ENCODE results near the gene LGALS4.
A peak's percentile ranks its signal among the peaks of the same experiment; 100 is the strongest.

LGALS4 gene

DNA sequence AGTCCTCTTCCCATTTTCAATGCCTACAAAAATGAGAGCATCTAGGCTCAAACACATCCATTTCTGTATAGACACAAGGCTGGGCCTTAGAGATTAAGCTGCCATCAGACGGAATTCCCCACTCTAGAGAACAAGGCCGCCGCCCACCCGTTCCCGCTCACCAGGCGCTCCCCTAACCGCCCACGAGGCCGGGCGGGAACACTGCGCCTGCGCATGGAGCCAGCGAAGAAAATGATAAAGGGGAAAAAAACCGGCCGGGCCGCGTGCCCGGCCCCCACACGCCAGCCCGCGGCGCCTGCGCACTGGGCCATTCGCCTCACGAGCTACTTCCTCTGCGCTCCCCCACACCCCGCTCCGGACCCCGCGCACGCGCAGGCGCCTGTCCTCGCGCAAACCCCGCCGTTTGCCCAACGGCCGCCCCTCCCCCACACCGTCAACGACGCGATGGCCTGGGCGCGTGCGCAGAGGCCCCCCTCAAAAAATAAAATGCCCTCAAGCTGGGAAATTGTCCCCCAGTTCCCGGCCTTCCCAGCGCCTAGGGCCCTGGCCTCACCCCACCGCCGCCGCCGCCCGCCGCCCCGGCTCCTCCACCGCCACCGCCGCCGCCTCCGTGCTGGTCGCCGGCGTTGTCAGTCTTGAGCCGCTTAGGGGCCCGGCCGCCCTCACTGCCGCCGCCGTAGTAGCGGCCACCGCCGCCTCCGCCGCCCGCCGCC is 36.6 kb upstream of the LGALS4 start:
- DNase-seq (ENCODE audit: low spot score): peak; percentile 98
- ChIA-PET POLR2A (ENCODE audit: low non-redundant PET) (interaction anchor here (0.5 to 1.3 kb wide), 4 partner anchors 9 to 81 kb away, joined by 3 to 5 read pairs (median 3); partner anchors contain the start of genes MRPS12 and SARS2), CTCF (interaction anchor here (0.8 kb wide), 1 partner anchor 10 kb away, joined by 6 read pairs; no protein-coding TSS in a partner anchor)
- TF ChIP-seq, protein P1, sequence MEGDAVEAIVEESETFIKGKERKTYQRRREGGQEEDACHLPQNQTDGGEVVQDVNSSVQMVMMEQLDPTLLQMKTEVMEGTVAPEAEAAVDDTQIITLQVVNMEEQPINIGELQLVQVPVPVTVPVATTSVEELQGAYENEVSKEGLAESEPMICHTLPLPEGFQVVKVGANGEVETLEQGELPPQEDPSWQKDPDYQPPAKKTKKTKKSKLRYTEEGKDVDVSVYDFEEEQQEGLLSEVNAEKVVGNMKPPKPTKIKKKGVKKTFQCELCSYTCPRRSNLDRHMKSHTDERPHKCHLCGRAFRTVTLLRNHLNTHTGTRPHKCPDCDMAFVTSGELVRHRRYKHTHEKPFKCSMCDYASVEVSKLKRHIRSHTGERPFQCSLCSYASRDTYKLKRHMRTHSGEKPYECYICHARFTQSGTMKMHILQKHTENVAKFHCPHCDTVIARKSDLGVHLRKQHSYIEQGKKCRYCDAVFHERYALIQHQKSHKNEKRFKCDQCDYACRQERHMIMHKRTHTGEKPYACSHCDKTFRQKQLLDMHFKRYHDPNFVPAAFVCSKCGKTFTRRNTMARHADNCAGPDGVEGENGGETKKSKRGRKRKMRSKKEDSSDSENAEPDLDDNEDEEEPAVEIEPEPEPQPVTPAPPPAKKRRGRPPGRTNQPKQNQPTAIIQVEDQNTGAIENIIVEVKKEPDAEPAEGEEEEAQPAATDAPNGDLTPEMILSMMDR (conservative IDR thresholded peaks at IDR 0.05; ENCODE audit: low read depth): no peak
- H3K27ac ChIP-seq: peak overlapping the region; percentile 99

DNA sequence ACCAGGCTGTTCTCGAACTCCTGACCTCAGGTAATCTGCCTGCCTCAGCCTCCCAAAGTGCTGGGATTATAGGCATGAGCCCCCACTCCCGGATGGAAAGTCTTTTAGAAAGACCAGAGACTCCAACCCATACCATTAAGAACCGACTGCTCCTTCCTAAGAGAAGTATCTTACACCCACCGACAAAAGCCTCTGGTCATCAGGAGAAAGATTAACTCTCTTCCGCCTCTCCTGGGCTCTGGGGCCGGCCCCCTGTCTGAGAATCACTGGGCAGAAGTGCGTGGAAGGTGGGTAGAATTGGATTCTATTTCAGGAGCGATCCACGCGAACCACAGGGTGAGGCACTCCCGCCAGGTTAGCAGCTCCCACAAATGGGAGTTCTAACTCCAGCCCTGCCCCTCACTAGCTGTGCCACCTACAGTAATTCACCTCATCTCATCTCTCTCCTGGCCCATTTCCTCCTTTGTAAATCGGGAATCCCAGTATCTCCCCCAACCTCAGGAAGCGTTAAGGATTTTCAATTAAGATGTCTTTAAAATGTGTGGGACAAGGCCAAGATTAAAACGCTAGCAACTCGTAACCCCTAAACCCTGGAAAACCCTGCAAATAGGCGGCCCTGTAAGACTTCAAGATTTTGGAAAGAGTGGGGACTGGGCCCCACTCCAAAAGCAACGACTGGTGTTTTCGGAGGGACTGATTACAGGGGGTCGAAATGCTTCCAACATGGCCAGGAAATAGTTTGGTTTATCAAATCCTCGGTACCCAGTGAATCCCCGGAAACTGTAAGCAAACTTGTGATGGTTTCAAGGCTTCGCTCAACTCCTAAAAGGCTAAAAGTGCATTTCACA is 35.8 kb upstream of the LGALS4 start:
- ChIA-PET CTCF (interaction anchor here (0.8 kb wide), 1 partner anchor 10 kb away, joined by 6 read pairs; no protein-coding TSS in a partner anchor), POLR2A (ENCODE audit: low non-redundant PET) (interaction anchor here (0.5 to 1.3 kb wide), 4 partner anchors 8 to 82 kb away, joined by 3 to 5 read pairs (median 3); partner anchors contain the start of genes MRPS12 and SARS2)
- no peak for DNase-seq (ENCODE audit: low spot score)
- TF ChIP-seq, protein P1 (conservative IDR thresholded peaks at IDR 0.05; ENCODE audit: low read depth): no peak
- peak overlapping the region; percentile 99 for H3K27ac ChIP-seq

DNA sequence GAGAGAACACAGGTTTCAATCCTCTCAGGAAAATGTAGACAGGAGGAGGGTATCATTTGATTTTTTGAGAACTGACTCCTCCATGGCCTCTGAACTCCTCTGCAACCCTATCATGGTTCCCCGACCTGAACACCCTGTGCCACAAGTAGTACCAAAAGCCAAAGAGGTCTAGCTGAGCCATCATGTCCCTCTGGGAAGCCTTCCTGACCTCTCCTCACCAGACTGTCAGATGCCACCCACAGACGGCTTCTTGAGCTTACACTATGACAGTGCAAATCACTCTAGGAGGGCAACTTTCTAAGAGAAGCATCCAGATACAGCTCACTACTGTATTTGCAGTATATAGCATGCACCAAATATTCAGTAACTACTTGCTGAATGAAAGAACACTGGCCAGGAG is 33.4 kb upstream of the LGALS4 start:
- TF ChIP-seq, protein P1 (conservative IDR thresholded peaks at IDR 0.05; ENCODE audit: low read depth): no peak
- CTCF ChIA-PET: interaction anchor here (0.6 kb wide), 1 partner anchor 41 kb away, joined by 3 read pairs; no protein-coding TSS in a partner anchor
- H3K27ac ChIP-seq: peak overlapping the region; percentile 99
- no peak for DNase-seq (ENCODE audit: low spot score)
- POLR2A ChIA-PET (ENCODE audit: low non-redundant PET): no interaction called here

DNA sequence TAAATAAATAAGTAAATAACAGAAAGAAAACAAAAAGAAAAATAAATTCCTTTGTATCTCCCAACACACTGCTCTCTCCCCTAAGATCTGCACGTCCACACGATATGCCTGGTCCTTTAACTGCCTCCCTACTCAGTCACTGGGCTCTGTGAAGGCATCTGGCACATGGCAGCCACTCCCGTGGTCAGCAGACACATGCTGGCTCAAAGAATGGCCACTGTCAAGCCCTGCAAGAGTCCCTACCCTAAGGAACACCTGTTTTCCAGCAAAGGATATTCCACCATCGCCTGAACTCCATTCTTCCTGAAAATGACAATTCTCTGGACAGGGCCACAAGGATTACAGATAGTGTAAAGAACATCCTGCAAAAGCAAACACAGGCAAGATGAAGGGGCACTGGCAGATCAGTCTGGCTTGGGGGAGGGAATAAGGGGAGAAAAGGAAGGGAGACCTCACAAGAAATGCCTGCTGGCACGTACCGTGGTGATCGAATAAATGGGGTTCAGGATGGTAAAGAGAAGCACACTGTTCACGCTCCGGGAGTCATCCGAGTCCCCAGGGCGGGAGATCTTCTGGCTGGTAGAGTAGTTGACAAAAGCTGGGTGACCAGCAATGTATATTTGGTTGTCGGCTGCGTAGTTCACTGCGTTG is 32.8 kb upstream of the LGALS4 start:
- CTCF ChIA-PET: no interaction called here
- H3K27ac ChIP-seq: peak overlapping the region; percentile 99
- DNase-seq (ENCODE audit: low spot score): no peak
- TF ChIP-seq, protein P1 (conservative IDR thresholded peaks at IDR 0.05; ENCODE audit: low read depth): no peak
- POLR2A ChIA-PET (ENCODE audit: low non-redundant PET): no interaction called here

DNA sequence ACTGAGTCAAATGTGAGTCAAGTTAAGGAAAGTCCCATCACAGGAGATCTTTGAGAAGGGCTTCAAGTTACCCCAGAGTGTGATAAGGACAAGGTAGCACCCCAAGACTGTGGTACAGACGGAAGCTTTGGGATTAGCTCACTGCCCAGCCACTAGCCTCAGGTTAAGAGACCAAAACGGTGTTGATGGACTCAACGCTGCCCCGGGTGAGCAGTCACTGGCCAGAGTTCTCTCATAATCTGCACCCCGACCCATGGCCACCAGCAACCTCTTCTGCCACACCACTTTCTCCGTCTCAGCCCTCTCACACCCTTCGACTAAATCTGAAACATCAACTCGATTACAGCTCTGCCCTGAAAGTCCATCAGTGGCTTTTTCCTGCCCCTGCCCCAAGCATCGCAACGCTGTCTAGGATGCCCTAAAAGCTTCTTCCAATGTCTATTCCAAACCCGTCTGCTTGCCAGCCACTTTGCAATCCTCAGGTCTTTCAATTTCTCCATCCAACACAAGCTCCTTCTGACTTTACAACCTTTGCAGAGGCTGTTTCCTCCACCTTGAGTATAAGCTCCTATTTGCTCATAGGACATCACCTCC is 31.4 kb upstream of the LGALS4 start:
- DNase-seq (ENCODE audit: low spot score): no peak
- H3K27ac ChIP-seq: peak overlapping the region; percentile 99
- CTCF ChIA-PET: no interaction called here
- POLR2A ChIA-PET (ENCODE audit: low non-redundant PET): no interaction called here
- TF ChIP-seq, protein P1 (conservative IDR thresholded peaks at IDR 0.05; ENCODE audit: low read depth): no peak
